OCI-LY3 (cell line): ENCODE measurements around the gene GRIK4.

Source experiments
- CTCF ChIP-seq: fragments of 200-600, 300-600 bp; sonication (generic); IDR thresholded peaks from 2 replicates; pipeline ENCODE4 v1.5.1; 2014; ENCODE audit warnings: antibody characterized with exemption, low read length, low read depth
- EZH2phosphoT487 ChIP-seq: fragments of 200-600 bp; shearing (Covaris generic); IDR thresholded peaks from 2 replicates; pipeline ENCODE4 v1.6.1; 2018; ENCODE audit warnings: antibody characterized with exemption, mixed run types, low read depth

- no peak for TF ChIP-seq CTCF
- no peak for TF ChIP-seq EZH2phosphoT487
Observed at GRCh38 chr11:121031167-121031566, 519.6 kb downstream of the GRIK4 start.
